ENCODE measurements around the gene KIF15. TPM values are rescaled to one million over a fixed set of nuclear protein-coding genes. Genes with fewer than 3 reads are reported as not detected.

KIF15 gene, protein sequence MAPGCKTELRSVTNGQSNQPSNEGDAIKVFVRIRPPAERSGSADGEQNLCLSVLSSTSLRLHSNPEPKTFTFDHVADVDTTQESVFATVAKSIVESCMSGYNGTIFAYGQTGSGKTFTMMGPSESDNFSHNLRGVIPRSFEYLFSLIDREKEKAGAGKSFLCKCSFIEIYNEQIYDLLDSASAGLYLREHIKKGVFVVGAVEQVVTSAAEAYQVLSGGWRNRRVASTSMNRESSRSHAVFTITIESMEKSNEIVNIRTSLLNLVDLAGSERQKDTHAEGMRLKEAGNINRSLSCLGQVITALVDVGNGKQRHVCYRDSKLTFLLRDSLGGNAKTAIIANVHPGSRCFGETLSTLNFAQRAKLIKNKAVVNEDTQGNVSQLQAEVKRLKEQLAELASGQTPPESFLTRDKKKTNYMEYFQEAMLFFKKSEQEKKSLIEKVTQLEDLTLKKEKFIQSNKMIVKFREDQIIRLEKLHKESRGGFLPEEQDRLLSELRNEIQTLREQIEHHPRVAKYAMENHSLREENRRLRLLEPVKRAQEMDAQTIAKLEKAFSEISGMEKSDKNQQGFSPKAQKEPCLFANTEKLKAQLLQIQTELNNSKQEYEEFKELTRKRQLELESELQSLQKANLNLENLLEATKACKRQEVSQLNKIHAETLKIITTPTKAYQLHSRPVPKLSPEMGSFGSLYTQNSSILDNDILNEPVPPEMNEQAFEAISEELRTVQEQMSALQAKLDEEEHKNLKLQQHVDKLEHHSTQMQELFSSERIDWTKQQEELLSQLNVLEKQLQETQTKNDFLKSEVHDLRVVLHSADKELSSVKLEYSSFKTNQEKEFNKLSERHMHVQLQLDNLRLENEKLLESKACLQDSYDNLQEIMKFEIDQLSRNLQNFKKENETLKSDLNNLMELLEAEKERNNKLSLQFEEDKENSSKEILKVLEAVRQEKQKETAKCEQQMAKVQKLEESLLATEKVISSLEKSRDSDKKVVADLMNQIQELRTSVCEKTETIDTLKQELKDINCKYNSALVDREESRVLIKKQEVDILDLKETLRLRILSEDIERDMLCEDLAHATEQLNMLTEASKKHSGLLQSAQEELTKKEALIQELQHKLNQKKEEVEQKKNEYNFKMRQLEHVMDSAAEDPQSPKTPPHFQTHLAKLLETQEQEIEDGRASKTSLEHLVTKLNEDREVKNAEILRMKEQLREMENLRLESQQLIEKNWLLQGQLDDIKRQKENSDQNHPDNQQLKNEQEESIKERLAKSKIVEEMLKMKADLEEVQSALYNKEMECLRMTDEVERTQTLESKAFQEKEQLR (N-terminal part only)
- total RNA-seq = 2.2 to 2.7 TPM (median 2.5 TPM) in 3 replicates
- long read RNA-seq, partial matches to known transcripts = 0 of 4 reads
- long read RNA-seq, other reads (novel, unspliced or antisense) = 4 of 4 reads

DNA sequence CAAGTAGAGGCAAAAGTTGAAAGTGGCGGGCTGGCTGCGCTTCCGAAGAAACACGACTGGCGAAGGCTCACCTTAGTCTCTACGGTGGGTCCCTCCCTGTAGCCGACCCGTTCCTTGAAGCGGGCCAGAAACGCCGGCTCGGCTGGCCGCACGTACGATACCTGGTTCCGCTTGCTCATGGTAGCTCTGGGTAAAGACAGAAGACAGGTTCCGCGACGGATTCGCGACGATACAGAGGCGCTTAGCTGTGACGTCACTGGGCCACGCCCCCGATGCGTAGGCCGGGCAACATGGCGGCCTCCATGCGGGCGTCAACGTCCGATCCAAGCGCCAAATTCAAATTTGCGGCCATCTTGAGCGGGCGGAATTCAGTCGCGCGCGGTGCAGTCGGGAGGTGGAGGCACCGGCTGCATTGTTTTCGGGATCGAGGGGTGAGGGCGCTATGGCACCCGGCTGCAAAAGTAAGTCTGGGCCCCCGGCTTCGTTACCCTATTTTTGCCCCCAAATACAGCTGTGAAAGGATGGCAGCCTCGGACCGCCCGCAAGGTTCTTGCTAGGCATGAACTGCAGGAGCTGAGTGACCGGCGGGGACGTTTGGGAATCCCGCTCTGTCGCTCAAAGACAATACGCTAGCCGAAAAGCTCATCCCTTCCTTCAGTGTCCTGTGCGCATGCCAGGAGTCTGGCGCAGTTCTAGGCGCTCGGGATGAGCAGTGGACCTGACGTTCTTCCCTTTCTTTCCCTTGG is at the start of gene KIF15, which contains the start of gene KIAA1143:
Gene KIF15, plus strand, starts transcription at position 371 of the 746 bp plus-strand sequence. Its CDS starts 72 bp downstream, at position 443.
Gene KIAA1143, minus strand, starts transcription at position 196 of the 746 bp plus-strand sequence. Its CDS starts 17 bp downstream, at position 179.
- H3K36me3 Mint-ChIP-seq (ENCODE audit: low read depth) = peaks cover 20% of the 10 kb centered on the region
- no peaks in the 10 kb centered on the region for H3K27me3 Mint-ChIP-seq (ENCODE audit: low read depth)
- peaks cover 21% of the 10 kb centered on the region for H3K9me3 Mint-ChIP-seq (ENCODE audit: low read depth)
- H3K4me3 Mint-ChIP-seq (ENCODE audit: unreplicated experiment) = peak within 1 kb of the TSS; percentile 78
- DNase-seq (ENCODE audit: low spot score) = peak; percentile 97
- H3K4me1 Mint-ChIP-seq (ENCODE audit: low read depth) = peaks cover 16% of the 10 kb centered on the region
- TF ChIP-seq, protein P1, sequence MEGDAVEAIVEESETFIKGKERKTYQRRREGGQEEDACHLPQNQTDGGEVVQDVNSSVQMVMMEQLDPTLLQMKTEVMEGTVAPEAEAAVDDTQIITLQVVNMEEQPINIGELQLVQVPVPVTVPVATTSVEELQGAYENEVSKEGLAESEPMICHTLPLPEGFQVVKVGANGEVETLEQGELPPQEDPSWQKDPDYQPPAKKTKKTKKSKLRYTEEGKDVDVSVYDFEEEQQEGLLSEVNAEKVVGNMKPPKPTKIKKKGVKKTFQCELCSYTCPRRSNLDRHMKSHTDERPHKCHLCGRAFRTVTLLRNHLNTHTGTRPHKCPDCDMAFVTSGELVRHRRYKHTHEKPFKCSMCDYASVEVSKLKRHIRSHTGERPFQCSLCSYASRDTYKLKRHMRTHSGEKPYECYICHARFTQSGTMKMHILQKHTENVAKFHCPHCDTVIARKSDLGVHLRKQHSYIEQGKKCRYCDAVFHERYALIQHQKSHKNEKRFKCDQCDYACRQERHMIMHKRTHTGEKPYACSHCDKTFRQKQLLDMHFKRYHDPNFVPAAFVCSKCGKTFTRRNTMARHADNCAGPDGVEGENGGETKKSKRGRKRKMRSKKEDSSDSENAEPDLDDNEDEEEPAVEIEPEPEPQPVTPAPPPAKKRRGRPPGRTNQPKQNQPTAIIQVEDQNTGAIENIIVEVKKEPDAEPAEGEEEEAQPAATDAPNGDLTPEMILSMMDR (IDR thresholded peaks at IDR 0.05) = peak; percentile 28
- peak within 1 kb of the TSS; percentile 68 for H3K27ac Mint-ChIP-seq (ENCODE audit: unreplicated experiment)

DNA sequence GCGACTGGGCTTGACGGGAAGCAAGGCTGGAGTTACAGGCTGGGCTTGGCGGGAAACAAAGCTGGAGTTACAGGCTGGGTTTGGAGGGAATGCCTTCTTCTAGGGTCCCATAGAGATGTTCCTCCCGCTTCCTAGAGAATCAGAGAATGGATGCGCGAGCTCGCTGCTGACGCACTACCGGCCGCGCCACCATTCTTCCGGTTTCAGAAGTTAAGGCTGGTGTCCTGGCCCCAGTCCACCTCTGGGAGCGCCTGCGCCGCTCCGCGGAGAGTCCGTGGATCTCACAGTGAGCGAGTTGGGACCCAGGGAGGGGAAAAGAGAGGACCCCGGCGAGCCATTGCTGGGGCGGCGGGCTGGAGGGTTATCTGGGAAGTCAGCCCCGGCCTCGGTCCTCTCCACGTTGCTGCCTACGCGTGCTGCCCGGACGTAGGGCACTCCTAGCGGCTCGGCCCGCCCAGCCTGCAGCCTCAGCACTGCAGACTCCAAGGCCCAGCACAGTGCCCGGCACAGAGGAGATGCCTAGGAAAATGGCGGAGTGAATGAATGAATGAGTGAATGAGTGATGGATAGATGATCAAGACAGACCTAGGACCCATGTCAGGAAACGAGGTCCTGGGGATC is 49.0 kb upstream of the KIF15 start, which contains the start of gene ZNF502:
Gene ZNF502, plus strand, starts transcription at position 206 of the 621 bp plus-strand sequence. CDS start 7,602 bp downstream, outside the sequence.
- Mint-ChIP-seq H3K27ac (ENCODE audit: unreplicated experiment) (no peak within 1 kb of the TSS), H3K9me3 (ENCODE audit: low read depth) (peaks cover 52% of the 10 kb centered on the region), H3K27me3 (ENCODE audit: low read depth) (no peaks in the 10 kb centered on the region), H3K4me1 (ENCODE audit: low read depth) (no peaks in the 10 kb centered on the region), H3K36me3 (ENCODE audit: low read depth) (peaks cover 6% of the 10 kb centered on the region), H3K4me3 (ENCODE audit: unreplicated experiment) (no peak within 1 kb of the TSS)
- TF ChIP-seq, protein P1 (IDR thresholded peaks at IDR 0.05) = no peak
- DNase-seq (ENCODE audit: low spot score) = peak; percentile 87

DNA sequence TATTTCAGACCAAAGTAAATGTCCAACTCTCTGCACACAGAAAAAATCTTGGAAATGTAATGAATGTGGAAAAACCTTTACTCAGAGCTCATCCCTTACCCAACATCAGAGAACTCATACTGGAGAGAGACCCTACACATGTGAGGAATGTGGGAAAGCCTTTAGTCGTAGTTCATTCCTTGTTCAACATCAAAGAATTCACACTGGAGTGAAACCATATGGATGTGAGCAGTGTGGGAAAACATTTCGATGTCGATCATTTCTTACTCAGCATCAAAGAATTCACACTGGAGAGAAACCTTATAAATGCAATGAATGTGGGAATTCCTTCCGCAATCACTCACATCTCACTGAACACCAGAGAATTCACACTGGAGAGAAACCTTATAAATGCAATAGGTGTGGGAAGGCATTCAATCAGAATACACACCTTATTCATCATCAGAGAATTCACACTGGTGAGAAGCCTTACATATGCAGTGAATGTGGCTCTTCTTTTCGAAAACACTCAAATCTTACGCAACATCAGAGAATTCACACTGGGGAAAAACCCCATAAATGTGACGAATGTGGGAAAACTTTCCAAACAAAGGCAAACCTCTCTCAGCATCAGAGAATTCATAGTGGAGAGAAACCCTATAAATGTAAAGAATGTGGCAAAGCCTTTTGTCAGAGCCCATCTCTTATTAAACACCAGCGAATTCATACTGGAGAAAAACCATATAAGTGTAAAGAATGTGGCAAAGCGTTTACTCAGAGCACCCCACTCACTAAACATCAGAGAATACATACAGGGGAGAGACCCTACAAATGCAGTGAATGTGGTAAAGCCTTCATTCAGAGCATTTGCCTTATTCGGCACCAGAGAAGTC is 40.1 kb upstream of the KIF15 start:
- Mint-ChIP-seq H3K4me3 (ENCODE audit: unreplicated experiment) (no peak overlapping the region), H3K27me3 (ENCODE audit: low read depth) (no peaks in the 10 kb centered on the region), H3K27ac (ENCODE audit: unreplicated experiment) (no peak overlapping the region), H3K9me3 (ENCODE audit: low read depth) (peaks cover 79% of the 10 kb centered on the region), H3K4me1 (ENCODE audit: low read depth) (no peaks in the 10 kb centered on the region), H3K36me3 (ENCODE audit: low read depth) (peaks cover 11% of the 10 kb centered on the region)
- DNase-seq (ENCODE audit: low spot score) = no peak
- TF ChIP-seq, protein P1 (IDR thresholded peaks at IDR 0.05) = no peak

DNA sequence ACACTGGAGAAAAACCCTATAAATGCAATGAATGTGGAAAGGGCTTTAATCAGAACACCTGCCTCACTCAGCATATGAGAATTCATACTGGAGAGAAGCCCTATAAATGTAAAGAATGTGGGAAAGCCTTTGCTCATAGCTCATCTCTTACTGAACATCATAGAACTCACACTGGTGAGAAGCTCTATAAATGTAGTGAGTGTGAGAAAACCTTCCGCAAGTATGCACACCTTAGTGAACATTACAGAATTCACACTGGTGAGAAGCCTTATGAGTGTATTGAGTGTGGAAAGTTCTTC is 39.5 kb upstream of the KIF15 start:
- DNase-seq (ENCODE audit: low spot score) = no peak
- H3K4me3 Mint-ChIP-seq (ENCODE audit: unreplicated experiment) = no peak overlapping the region
- no peak overlapping the region for H3K27ac Mint-ChIP-seq (ENCODE audit: unreplicated experiment)
- H3K4me1 Mint-ChIP-seq (ENCODE audit: low read depth) = no peaks in the 10 kb centered on the region
- peaks cover 11% of the 10 kb centered on the region for H3K36me3 Mint-ChIP-seq (ENCODE audit: low read depth)
- peaks cover 76% of the 10 kb centered on the region for H3K9me3 Mint-ChIP-seq (ENCODE audit: low read depth)
- no peaks in the 10 kb centered on the region for H3K27me3 Mint-ChIP-seq (ENCODE audit: low read depth)
- TF ChIP-seq, protein P1 (IDR thresholded peaks at IDR 0.05) = no peak
